Activated CD4-positive, alpha-beta T cell treated with anti-CD3 and anti-CD28 coated beads, Interleukin-2, amount 10 ng/mL, durations not matched to agents 7 days and 5 days (primary cell): ENCODE results near the gene MXD1. TPM values are rescaled to one million over a fixed set of nuclear protein-coding genes. Genes with fewer than 3 reads are reported as not detected.

ENCODE experiments used
- CTCF ChIA-PET: fragments of 350-600 bp; sonication (Branson Sonifier 250); formaldehyde crosslinking; loops from one replicate; lab custom pipeline; 2021; ENCODE audit warnings: antibody characterized with exemption; lab: Charles Lee
- POLR2A ChIA-PET: fragments of 350-600 bp; sonication (Branson Sonifier 250); formaldehyde crosslinking; loops from one replicate; lab custom pipeline; 2021; ENCODE audit warnings: antibody characterized with exemption; lab: Charles Lee
- DNase-seq: peaks from one replicate; pipeline ENCODE4 v3.0.0-alpha.2; 2020
- H3K27ac Mint-ChIP-seq: one replicate; pipeline ENCODE4 v1.8.0; 2021; ENCODE audit warnings: mild to moderate bottlenecking, moderate library complexity, mixed read lengths
- H3K27me3 Mint-ChIP-seq: one replicate; pipeline ENCODE4 v1.8.0; 2021; ENCODE audit warnings: mixed read lengths
- H3K36me3 Mint-ChIP-seq: one replicate; pipeline ENCODE4 v1.8.0; 2021; ENCODE audit warnings: low read depth, mixed read lengths
- H3K4me1 Mint-ChIP-seq: one replicate; pipeline ENCODE4 v1.8.0; 2021; ENCODE audit warnings: mixed read lengths
- H3K4me3 Mint-ChIP-seq: one replicate; pipeline ENCODE4 v1.8.0; 2021; ENCODE audit warnings: mild to moderate bottlenecking, moderate library complexity, mixed read lengths
- H3K9me3 Mint-ChIP-seq: one replicate; pipeline ENCODE4 v1.8.0; 2021; ENCODE audit warnings: mixed read lengths
- total RNA-seq, 2 experiments: library from RNA; stranded (reverse); gene quantifications; one replicate each; pipeline ENCODE4 v1.2.3, GENCODE V29; 2021

The MXD1 gene
- total RNA-seq, 2 experiments from 2014 or later: 17.0 to 19.1 TPM

- Mint-ChIP-seq H3K4me1 (peaks cover 19% of the 10 kb centered on the region), H3K27ac (peak overlapping the region; percentile 51), H3K4me3 (no peak overlapping the region), H3K36me3 (peaks cover 1% of the 10 kb centered on the region), H3K27me3 (peaks cover 2% of the 10 kb centered on the region), H3K9me3 (no peaks in the 10 kb centered on the region)
- ChIA-PET POLR2A (no interaction called here), CTCF (interaction anchor here (0.5 to 1.2 kb wide), 3 partner anchors 9 to 63 kb away, joined by 3 to 4 read pairs (median 3); no protein-coding TSS in a partner anchor)
- DNase-seq: no peak
These were observed 60.4 kb downstream of the MXD1 start for GRCh38 chr2:69975136-69975852.

GRCh38 chr2:69975853-69976462 is 61.0 kb downstream of the MXD1 start:
- H3K27ac Mint-ChIP-seq: peak overlapping the region; percentile 21
- no peak for DNase-seq

GRCh38 chr2:69977186-69977585 is 62.3 kb downstream of the MXD1 start:
- H3K4me1 Mint-ChIP-seq: peaks cover 19% of the 10 kb centered on the region
- no peak for DNase-seq
- peaks cover 1% of the 10 kb centered on the region for H3K36me3 Mint-ChIP-seq
- peaks cover 2% of the 10 kb centered on the region for H3K27me3 Mint-ChIP-seq
- H3K9me3 Mint-ChIP-seq: no peaks in the 10 kb centered on the region
- H3K27ac Mint-ChIP-seq: no peak overlapping the region
- H3K4me3 Mint-ChIP-seq: no peak overlapping the region
- CTCF ChIA-PET: no interaction called here
- POLR2A ChIA-PET: no interaction called here

More at GRCh38 chr2:69975853-69976462, 61.0 kb downstream of the MXD1 start:
- H3K9me3 Mint-ChIP-seq: no peaks in the 10 kb centered on the region
- H3K27me3 Mint-ChIP-seq: peaks cover 2% of the 10 kb centered on the region
- POLR2A ChIA-PET: no interaction called here
- peaks cover 19% of the 10 kb centered on the region for H3K4me1 Mint-ChIP-seq
- H3K4me3 Mint-ChIP-seq: no peak overlapping the region
- CTCF ChIA-PET: interaction anchor here (1.0 to 1.2 kb wide), 2 partner anchors 8 to 12 kb away, joined by 3 read pairs; no protein-coding TSS in a partner anchor
- H3K36me3 Mint-ChIP-seq: peaks cover 1% of the 10 kb centered on the region

- Mint-ChIP-seq H3K4me3 (no peak overlapping the region), H3K4me1 (peaks cover 19% of the 10 kb centered on the region), H3K27me3 (peaks cover 2% of the 10 kb centered on the region), H3K27ac (no peak overlapping the region), H3K36me3 (peaks cover 1% of the 10 kb centered on the region), H3K9me3 (no peaks in the 10 kb centered on the region)
- CTCF ChIA-PET: interaction anchor here (0.9 kb wide), 1 partner anchor 15 kb away, joined by 3 read pairs; no protein-coding TSS in a partner anchor
- POLR2A ChIA-PET: no interaction called here
- DNase-seq: no peak
These were observed 63.1 kb downstream of the MXD1 start for GRCh38 chr2:69977906-69978482.

DNA sequence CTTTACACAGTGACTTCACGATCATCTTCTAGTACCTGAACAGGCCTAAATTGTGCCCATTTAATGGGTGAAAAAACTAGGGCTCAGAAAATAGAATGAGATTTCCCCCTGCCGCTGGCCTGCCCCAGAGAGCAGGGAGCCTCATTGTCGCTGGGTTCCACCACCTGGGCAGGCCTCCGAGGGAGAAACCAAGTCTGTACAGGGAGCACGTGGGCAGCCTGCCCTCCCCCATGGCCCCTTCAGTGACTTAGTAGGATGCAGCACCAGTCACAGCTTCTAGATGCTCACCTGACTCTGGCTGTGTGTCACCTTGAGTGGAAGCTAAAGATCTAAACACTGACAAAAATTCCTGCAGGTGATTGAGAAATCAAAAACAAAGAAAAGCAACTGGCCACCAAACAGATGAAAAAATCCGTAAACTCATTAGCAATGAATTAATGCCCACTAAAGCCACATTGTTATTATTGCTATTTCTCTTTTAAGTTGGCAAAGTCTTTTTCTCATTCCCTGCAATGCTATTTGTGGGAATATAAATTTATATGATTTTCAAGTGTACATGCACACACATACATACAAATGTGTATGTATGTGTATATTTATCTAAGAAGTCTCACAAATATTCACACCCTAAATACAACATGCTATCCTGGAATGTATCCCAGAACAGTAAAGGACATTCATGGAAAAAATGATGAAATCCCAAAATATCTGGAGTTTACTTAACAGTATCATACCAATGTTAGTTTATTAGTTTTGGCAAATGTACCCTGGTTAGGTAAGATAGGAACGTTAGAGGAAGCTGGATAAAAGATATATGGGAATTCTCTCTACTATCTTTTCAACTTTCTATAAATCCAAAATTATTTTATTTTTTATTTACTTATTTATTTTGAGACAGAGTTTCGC is 65.2 kb downstream of the MXD1 start:
- H3K4me1 Mint-ChIP-seq: peaks cover 15% of the 10 kb centered on the region
- no peak for DNase-seq
- peaks cover 1% of the 10 kb centered on the region for H3K36me3 Mint-ChIP-seq
- ChIA-PET POLR2A (no interaction called here), CTCF (interaction anchor here (0.6 to 1.0 kb wide), 3 partner anchors 10 to 32 kb away, joined by 3 to 5 read pairs (median 4); no protein-coding TSS in a partner anchor)
- no peaks in the 10 kb centered on the region for H3K9me3 Mint-ChIP-seq
- no peak overlapping the region for H3K4me3 Mint-ChIP-seq
- H3K27me3 Mint-ChIP-seq: no peaks in the 10 kb centered on the region
- peak overlapping the region; percentile 38 for H3K27ac Mint-ChIP-seq

DNA sequence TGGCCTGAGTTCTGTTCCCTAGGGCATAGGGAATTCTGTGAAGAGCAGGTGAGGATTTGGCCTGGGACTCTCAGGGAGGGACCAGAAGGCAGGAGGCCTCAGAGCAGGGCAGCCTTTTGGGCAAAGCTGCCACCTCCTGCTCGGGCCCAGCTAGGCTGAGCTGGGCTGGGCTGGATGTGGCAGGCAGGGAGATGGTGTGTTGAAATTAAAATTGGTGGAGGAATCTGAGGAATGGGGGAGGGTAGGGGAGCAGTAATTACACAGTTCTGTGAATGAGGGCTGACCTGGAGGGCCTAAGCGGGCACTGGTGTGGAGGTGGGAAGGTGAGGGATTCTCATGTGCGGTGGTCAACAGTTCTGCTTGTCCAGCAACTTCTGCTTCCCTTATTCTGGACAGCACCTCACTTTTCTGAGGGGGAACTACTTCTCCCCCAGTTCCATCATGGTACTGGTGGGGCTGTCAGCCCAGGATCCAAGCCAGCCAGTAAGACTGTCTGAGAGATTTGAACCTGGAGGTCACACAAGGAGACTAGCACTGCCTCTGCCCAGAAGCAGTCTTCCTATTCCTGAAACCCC is 68.6 kb downstream of the MXD1 start:
- Mint-ChIP-seq H3K27ac (no peak overlapping the region), H3K27me3 (no peaks in the 10 kb centered on the region), H3K36me3 (peaks cover 1% of the 10 kb centered on the region), H3K4me1 (peaks cover 1% of the 10 kb centered on the region), H3K9me3 (no peaks in the 10 kb centered on the region), H3K4me3 (no peak overlapping the region)
- CTCF ChIA-PET: interaction anchor here (1.0 to 1.6 kb wide), 5 partner anchors 8 to 57 kb away, joined by 3 to 4 read pairs (median 3); no protein-coding TSS in a partner anchor
- POLR2A ChIA-PET: no interaction called here
- DNase-seq: no peak

- POLR2A ChIA-PET: no interaction called here
- peaks cover 1% of the 10 kb centered on the region for H3K4me1 Mint-ChIP-seq
- no peaks in the 10 kb centered on the region for H3K36me3 Mint-ChIP-seq
- DNase-seq: no peak
- H3K9me3 Mint-ChIP-seq: no peaks in the 10 kb centered on the region
- H3K4me3 Mint-ChIP-seq: no peak overlapping the region
- H3K27ac Mint-ChIP-seq: no peak overlapping the region
- CTCF ChIA-PET: no interaction called here
- no peaks in the 10 kb centered on the region for H3K27me3 Mint-ChIP-seq
These were observed 70.3 kb downstream of the MXD1 start for GRCh38 chr2:69985216-69985615.

GRCh38 chr2:69985688-69986087 is 70.8 kb downstream of the MXD1 start:
- Mint-ChIP-seq H3K9me3 (no peaks in the 10 kb centered on the region), H3K27me3 (no peaks in the 10 kb centered on the region), H3K27ac (no peak overlapping the region), H3K4me3 (no peak overlapping the region), H3K4me1 (peaks cover 1% of the 10 kb centered on the region), H3K36me3 (no peaks in the 10 kb centered on the region)
- no peak for DNase-seq
- ChIA-PET CTCF (no interaction called here), POLR2A (no interaction called here)

DNA sequence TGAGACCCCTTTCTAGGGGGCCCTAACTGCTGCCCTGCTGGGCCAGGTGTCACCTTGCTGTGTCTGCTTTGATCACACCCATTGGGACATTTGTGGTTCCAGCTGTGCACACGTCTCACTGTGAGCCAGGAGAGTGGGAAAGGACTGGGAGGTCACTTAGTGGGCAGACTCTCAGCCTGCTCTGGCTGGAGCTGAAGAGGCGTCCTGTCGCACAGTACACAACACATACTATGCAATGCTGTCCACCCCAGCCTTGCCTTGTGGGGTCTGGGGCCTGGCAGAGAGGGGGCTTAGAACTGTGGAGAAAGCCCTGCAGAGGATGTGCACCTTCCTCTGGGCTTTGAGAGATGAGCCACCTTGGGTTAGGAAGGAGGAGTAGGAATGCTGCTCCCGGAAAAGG is 71.8 kb downstream of the MXD1 start:
- peaks cover 1% of the 10 kb centered on the region for H3K4me1 Mint-ChIP-seq
- no peaks in the 10 kb centered on the region for H3K27me3 Mint-ChIP-seq
- no peaks in the 10 kb centered on the region for H3K9me3 Mint-ChIP-seq
- no peak for DNase-seq
- H3K36me3 Mint-ChIP-seq: no peaks in the 10 kb centered on the region
- H3K4me3 Mint-ChIP-seq: no peak overlapping the region
- no peak overlapping the region for H3K27ac Mint-ChIP-seq
- ChIA-PET CTCF (no interaction called here), POLR2A (no interaction called here)

- ChIA-PET POLR2A (no interaction called here), CTCF (interaction anchor here (0.6 to 1.5 kb wide), 3 partner anchors 11 to 19 kb away, joined by 3 read pairs; no protein-coding TSS in a partner anchor)
- Mint-ChIP-seq H3K4me3 (no peak overlapping the region), H3K4me1 (peaks cover 1% of the 10 kb centered on the region), H3K9me3 (no peaks in the 10 kb centered on the region), H3K27me3 (no peaks in the 10 kb centered on the region), H3K27ac (no peak overlapping the region), H3K36me3 (no peaks in the 10 kb centered on the region)
- no peak for DNase-seq
These were observed 73.3 kb downstream of the MXD1 start for GRCh38 chr2:69988086-69988635.

DNA sequence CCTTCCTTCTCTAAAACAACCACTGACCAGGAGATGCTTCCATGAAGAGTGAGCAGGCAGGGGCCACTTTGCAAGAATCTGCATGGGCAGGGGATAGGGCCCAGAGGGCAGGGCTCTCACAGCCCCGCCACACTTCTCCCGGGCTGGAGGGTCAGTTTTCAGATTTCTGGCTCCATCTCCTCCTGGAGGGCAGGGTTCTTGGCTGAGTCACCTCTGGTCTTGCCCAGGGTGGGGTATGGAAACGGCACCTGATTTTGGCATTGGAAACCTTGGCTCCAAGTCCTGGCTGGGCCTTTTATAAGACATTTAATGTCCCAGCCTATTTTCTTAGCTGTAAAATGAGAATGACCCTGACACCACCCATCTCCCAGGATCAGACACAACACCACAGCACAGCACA is 74.1 kb downstream of the MXD1 start:
- POLR2A ChIA-PET: no interaction called here
- peaks cover 1% of the 10 kb centered on the region for H3K4me1 Mint-ChIP-seq
- no peak overlapping the region for H3K4me3 Mint-ChIP-seq
- CTCF ChIA-PET: no interaction called here
- no peak for DNase-seq
- H3K36me3 Mint-ChIP-seq: no peaks in the 10 kb centered on the region
- H3K27me3 Mint-ChIP-seq: no peaks in the 10 kb centered on the region
- peak overlapping the region; percentile 39 for H3K27ac Mint-ChIP-seq
- no peaks in the 10 kb centered on the region for H3K9me3 Mint-ChIP-seq
